LoVo (cell line): Measurements from ENCODE around the gene PLEKHA7.

Experiments
- DNase-seq: peaks from one replicate; pipeline ENCODE4 v3.0.0-alpha.2; 2016; ENCODE audit warnings: low spot score

PLEKHA7 gene

DNA sequence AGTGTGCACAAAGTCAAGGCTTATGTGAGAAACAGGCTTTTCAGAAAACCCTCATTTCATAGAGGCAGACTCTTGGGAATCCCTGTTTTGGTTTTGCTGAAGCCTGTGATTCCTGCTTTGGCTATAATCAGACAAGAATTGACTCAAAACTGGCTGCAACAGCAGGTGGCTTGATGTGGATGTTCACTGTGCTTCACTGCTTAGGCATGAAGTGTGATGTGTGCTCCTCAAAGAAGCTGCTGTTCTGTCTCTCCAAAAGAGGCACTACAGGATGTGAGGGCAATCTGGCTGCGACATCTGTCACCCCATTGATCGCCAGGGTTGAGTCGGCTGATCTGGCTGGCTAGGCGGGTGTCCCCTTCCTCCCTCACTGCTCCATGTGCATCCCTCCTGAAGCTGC lies 172.2 kb downstream of the PLEKHA7 start:
- no peak for DNase-seq

- no peak for DNase-seq
These were observed 172.7 kb downstream of the PLEKHA7 start for GRCh38 chr11:16841481-16841880.

DNA sequence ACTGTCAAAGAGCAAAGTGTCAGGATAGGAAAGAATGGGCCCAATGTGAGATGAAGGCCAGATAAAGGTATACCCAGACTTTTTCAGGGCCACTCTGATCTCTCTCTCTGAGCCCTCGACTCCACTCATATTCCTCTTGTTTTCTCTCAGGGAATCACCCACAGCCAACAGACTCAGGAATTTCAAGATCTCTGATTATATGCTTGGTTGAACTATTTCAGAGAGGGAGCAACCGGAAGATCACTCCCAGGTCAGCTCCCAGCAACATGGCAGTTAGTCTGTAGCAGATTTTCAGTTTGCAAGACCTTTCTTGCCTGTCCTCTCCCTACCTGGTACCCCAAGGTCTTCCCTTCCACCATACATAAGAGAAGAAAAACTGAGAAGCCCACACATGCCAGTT lies 173.3 kb downstream of the PLEKHA7 start:
- DNase-seq = no peak

- DNase-seq = no peak
These were observed 174.4 kb downstream of the PLEKHA7 start for GRCh38 chr11:16839821-16840220.

- no peak for DNase-seq
These were observed 179.8 kb downstream of the PLEKHA7 start for GRCh38 chr11:16834384-16834783.

DNA sequence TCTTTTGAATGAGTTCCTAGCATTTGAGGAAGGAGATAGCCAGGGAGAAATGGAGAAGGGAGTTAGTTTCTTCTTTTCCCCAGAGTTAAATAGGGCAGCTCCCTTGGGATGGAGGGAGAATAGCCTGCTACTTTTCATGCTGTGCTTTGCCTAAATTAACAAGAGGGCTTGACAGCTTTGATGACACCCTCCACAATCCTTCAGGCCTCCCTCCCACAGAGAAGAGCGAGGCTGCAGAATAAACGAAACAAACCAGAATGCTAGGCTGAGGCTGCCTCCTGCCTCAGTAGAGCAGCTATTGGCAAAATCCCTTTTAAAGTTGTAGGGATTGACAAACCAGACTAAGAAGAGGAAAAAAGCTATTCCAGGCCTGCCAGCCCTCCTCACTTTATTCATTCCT lies 181.2 kb downstream of the PLEKHA7 start:
- no peak for DNase-seq

- no peak for DNase-seq
These were observed 182.0 kb downstream of the PLEKHA7 start for GRCh38 chr11:16832193-16832539.

GRCh38 chr11:16831316-16832192 lies 182.7 kb downstream of the PLEKHA7 start:
- DNase-seq = no peak

DNA sequence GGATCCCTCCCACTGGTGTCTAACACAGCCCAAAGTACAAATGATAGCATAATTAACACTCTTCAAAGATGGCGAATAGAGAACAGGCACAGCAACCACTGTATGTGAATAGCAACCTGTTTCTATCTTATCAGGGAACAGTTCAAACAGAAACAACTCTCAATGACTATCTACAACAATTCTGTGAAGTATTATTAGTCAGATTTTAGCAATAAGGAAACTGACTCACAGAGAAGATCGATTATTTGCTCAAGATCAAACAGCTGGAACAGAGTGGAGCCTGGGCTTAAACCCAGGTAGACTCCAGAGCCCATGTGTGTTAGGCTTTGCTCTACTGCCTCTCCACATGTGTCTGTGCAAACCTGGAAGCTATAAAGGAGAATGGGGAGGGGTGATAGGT lies 187.1 kb downstream of the PLEKHA7 start:
- no peak for DNase-seq

- DNase-seq = no peak
These were observed 188.2 kb downstream of the PLEKHA7 start for GRCh38 chr11:16825968-16826367.

DNA sequence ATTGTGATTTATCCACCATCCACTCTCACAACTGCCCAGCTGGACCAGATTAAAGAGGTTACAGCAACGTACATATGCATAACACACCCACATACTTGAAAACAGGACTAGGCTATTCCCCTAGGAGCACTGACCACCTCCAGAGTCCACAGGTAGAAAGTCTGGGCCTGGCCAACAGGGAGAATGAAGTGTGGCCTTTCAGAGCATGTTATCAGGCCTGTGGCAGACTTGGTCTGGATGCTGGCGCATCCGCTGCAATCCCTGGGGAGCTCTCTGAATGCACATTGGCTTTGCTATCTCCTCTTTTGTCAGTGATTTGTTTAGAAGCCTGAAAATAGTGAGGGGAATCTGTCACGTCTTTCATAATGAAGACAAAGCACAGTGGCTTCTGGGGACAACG lies 189.1 kb downstream of the PLEKHA7 start:
- DNase-seq = no peak

DNA sequence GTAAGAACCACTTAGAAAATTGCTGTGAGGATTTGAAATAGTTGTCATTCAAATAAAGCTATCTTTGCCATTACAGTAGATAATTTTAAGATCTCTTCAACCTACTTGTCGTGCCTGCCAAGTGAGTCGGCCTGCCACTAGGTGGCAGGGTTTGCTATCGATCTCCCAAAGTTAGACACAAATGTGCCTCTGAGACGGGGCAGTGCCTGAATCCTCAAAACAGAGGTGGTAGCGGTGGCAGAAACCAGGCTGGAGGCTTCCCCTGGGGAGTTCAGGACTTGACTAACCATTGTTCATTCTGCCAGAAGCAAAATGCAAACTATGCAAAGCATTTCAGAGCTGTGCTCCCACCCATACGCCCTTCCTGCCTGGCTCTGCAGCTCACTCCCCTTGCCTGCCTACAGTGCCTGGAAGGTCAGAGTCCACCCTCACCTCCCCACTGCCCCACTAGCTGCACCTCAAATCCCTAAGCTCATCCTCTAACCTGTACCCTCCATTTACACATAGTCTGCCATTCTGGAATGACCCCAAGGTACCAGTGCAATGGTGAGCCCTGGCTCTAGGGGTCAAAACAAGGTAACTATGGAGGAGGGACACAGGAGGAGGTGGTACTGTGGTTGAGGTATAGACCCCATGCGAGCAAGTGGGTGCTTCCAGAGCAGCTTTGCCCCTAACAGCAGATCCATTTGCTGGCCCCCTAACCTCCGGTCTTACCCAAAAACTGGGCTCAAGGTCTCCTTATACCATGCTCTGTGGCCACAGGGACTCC lies 193.7 kb downstream of the PLEKHA7 start:
- DNase-seq = peak; percentile 73

GRCh38 chr11:16818284-16818683 lies 195.9 kb downstream of the PLEKHA7 start:
- no peak for DNase-seq

DNA sequence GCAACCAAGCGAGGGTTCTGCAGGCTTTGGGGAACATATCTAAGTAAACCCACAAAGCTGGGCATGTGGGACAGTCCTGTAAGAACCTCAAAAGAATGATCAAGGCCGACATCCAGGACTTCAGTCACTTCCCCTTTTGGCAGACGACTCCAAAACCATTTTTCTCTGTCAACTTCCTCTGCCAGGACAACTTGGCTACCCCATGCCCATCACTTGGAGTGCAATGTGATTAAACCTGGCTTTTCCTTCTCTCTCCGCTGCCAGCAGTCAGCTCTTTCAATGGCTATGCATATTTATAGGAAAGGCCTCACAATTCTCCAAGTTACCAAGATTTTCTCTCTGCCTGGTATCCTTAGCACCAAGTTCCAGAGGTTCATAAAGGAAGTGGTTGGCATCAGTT lies 196.9 kb downstream of the PLEKHA7 start:
- DNase-seq = no peak

DNA sequence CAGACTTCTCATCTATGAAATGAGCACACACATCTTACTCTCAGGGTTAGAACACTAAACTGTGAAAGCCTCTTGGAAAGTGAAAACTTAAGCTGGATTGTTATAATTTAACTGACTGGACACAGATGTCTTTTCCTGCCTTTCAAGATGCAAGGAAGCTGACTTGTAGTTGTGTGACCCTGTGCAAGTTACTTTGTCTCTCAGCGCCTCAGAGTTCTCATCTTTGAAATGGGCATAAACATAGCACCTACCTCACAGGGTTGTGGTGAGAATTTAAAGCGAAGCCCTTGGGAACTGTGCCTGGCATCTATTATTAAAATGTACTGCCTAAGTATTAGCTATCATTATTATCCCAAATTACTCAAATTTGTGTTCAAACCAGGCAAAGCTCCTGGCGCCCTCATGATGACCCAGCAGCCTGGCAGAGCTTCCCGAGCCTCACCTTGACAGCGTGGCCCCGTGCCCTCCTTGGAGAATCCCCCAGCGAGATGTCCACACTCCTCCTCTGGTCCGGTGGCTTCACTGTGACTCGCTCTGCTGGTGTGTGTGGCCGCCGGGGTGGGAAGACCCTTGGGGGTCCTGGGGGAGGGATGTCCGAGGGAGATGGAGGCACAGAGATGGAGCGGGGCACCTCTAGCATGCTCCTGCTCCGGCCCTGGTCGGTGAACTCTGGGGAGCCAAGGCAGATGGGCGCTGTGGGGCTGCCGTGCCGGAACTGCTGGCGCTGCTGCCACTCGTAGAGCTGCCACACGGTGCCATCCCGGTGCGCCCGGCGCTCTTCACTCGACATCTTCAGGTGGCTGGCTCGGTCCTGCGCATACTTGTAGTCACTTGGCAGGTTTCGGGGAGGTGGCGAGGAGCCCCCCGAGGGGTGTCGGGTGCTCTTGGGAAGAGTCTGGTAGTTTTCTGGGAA lies 197.6 kb downstream of the PLEKHA7 start:
- no peak for DNase-seq

DNA sequence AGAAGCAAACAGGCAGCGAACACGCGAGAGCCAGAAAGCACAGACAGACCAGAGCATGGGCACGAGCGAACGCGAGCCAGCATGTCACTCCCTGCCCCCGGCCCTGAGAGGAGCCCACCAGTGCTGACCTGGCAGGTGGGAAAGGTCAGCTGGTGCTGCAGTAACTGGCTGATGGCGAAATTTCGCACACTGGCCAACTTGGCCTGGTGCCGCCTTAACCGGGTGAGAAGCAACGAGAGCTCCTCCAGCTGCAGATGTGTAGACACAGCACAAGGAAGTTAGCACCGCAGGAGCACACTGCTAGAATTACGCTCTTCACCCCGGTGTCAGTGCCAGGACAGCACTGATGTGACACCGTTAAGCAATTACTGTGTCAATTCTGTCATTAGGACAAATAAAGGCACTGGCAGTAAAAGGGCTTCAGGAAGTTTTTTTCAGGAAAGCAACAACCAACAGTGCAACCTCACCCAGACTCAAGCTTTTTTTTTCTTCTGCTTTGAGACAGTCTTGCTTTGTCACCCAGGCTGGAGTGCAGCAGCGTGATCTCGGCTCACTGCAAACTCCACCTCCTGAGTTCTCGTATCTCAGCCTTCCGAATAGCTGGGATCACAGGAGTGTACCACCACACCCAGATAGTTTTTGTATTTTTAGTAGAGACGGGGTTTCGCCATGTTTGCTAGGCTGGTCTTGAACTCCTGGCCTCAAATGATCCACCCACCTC lies 199.0 kb downstream of the PLEKHA7 start:
- no peak for DNase-seq

DNA sequence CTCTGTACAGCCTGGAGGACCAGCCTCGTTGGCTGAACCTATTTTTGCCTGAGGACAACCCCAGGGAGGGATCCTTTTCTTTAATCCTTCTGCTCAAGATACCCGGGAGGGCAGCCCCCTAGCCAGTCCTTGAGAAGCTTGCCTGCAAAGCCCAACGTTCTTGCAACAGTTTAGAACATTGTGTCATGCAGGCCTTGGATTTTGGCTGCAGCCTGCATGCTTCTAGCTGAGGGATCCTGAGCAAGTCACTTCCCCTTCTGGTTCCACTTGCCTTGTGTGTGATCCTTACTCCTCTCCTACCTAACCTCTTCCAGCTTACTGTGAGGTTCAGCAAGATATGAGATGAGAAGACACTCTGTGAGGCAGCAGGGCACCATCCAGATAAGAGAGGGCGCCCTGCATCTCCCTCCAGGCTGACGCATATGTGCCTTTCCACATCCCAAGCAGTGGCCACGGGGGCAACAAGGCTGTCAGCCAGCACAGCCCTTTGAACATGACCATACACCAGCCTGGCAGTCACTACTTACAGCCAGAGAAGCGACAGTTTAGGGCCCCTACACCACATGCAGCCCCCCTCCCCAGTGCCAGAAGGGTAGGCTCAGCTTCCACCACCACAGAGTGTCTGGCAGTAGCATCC lies 199.7 kb downstream of the PLEKHA7 start:
- no peak for DNase-seq

DNA sequence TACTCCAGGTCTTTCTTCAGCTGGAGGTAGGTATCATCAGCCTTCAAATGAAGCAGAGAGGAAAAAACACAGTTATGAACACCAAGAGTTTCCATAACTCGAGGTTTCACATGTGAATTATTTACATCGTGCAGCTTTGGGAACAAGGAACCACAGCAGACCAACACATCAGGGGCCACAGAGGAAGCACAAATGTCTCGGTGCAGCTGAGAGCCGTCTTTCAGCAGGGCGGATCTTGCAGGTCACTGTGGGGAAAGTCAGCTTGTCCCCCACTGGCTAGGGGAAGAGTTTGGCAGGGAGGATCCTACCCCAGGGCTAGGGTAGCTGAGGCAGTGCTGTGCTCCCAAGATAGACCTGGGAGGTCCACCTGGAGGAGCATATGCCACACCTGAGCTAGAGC lies 201.1 kb downstream of the PLEKHA7 start:
- DNase-seq = no peak

DNA sequence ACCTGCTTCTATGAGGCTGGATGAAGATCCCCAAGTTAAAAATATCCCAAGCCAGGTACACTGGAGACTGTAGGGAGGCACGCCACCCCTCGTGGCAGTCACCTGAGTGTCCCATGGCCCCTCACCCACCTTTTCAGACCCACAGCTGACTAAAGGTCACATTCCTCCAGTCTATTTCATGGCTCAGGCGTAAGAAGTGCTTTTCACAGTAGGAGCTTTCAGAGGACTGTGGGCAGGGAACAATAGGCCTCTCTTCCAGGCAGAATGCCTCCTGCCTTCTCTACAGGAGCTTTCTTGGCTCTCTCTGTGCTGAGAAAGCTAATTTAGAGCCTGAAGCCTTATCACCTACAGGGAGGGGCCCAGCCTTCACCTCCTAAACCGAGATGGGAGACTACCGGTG lies 201.9 kb downstream of the PLEKHA7 start:
- DNase-seq = no peak

GRCh38 chr11:16811136-16812020 lies 202.8 kb downstream of the PLEKHA7 start:
- no peak for DNase-seq
